Panc1 (cell line): Measurements from ENCODE around the gene ORAI1. TPM values are rescaled to one million over a fixed set of nuclear protein-coding genes. Genes with fewer than 3 reads are reported as not detected.

Experiments used
- ATAC-seq: fragments of 200-7000 bp; cut with Tn5 transposase; 2 replicates; pipeline ENCODE4 v1.9.1; 2020; ENCODE audit warnings: mild to moderate bottlenecking, moderate library complexity
- BruUV-seq: library from RNA; stranded (reverse); fragments of 400-500 nt; replicated peaks from 2 replicates; lab custom pipeline; 2021; lab: Mats Ljungman, UMichigan
- CTCF ChIA-PET: fragments of 300-600 bp; sonication (Branson Sonifier 250); formaldehyde crosslinking; loops from one replicate; lab custom pipeline; 2022; ENCODE audit warnings: antibody characterized with exemption; lab: Charles Lee
- POLR2A ChIA-PET: fragments of 300-600 bp; sonication (Branson Sonifier 250); formaldehyde crosslinking; loops from one replicate; lab custom pipeline; 2022; ENCODE audit warnings: antibody characterized with exemption; lab: Charles Lee
- DNase-seq: peaks from one replicate; pipeline ENCODE4 v3.0.0-alpha.2; 2010; ENCODE audit warnings: low read depth, low spot score
- H3K27ac ChIP-seq: 2 replicates; pipeline ENCODE4 v1.5.1; 2011; ENCODE audit warnings: mild to moderate bottlenecking, low read length, inconsistent platforms
- H3K27me3 ChIP-seq: fragments of 200-500 bp; sonication (Bioruptor generic); 2 replicates; pipeline ENCODE4 v1.6.0; 2014; ENCODE audit warnings: low read length, inconsistent platforms; ENCODE audit not compliant: control insufficient read depth, insufficient read depth
- H3K36me3 ChIP-seq: fragments of 200-500 bp; sonication (Bioruptor generic); 2 replicates; pipeline ENCODE4 v1.5.1; 2014; ENCODE audit warnings: inconsistent platforms, mild to moderate bottlenecking, low read length, moderate library complexity; ENCODE audit not compliant: control insufficient read depth, insufficient read depth
- H3K4me1 ChIP-seq: 2 replicates; pipeline ENCODE4 v1.5.1; 2011; ENCODE audit warnings: inconsistent platforms, mild to moderate bottlenecking, low read length, moderate library complexity; ENCODE audit not compliant: control insufficient read depth, insufficient read depth
- H3K4me3 ChIP-seq, 2 experiments: 2 replicates each; pipeline ENCODE4 v1.5.1; 2011 to 2012; ENCODE audit warnings: low read depth in 2 of 2, low read length in 2 of 2, mild to moderate bottlenecking in 2 of 2, inconsistent platforms in 1 of 2, moderate library complexity in 1 of 2
- H3K9me3 ChIP-seq: fragments of 200-500 bp; sonication (Bioruptor generic); 2 replicates; pipeline ENCODE4 v1.5.1; 2014; ENCODE audit warnings: low read depth, mild to moderate bottlenecking, inconsistent platforms, low read length, moderate library complexity; ENCODE audit not compliant: control insufficient read depth, insufficient read depth
- POLR2AphosphoS5 ChIP-seq: IDR thresholded peaks from 2 replicates; pipeline ENCODE4 v1.6.1; 2012; ENCODE audit warnings: mild to moderate bottlenecking, low read depth, low read length, moderate library complexity
- SIN3A ChIP-seq: IDR thresholded peaks from 2 replicates; pipeline ENCODE4 v1.6.1; 2012; ENCODE audit warnings: low read depth, mild to moderate bottlenecking, low read length, moderate library complexity, borderline replicate concordance; ENCODE audit not compliant: insufficient read depth
- TCF7L2 ChIP-seq: IDR thresholded peaks from 2 replicates; pipeline ENCODE4 v1.6.1; 2011; ENCODE audit warnings: mild to moderate bottlenecking, low read depth, low read length, inconsistent platforms
- in situ Hi-C: cut with HindIII; loops from 2 replicates; pipeline ENCODE4 v1.10.0; 2016; ENCODE audit warnings: low sequenced_read_pairs, low pct_unique_long_range_greater_than_20kb
- intact Hi-C: fragments of 100-400 bp; cut with micrococcal nuclease; formaldehyde crosslinking; loops from one replicate; pipeline ENCODE4 v1.10.0; 2022; ENCODE audit not compliant: unreplicated experiment
- total RNA-seq: library from RNA; stranded (reverse); gene quantifications from one replicate; pipeline ENCODE4 v1.2.1, GENCODE V29; 2021; ENCODE audit not compliant: unreplicated experiment
- TF ChIP-seq, protein P1 (sequence below), 2 experiments: IDR thresholded peaks; 2 replicates each; pipeline ENCODE4 v1.6.1; 2011 to 2012; ENCODE audit warnings: low read depth in 2 of 2, control low read depth in 1 of 2, low read length in 1 of 2, mild to moderate bottlenecking in 1 of 2, moderate library complexity in 1 of 2; ENCODE audit not compliant: insufficient read depth in 1 of 2
- TF ChIP-seq, protein P2 (sequence below): fragments of 450-650 bp; IDR thresholded peaks from 2 replicates; pipeline ENCODE4 v1.5.1; 2017; ENCODE audit warnings: mild to moderate bottlenecking

Gene ORAI1
- total RNA-seq, 1 experiment from 2014 or later, result 36.7 TPM

DNA sequence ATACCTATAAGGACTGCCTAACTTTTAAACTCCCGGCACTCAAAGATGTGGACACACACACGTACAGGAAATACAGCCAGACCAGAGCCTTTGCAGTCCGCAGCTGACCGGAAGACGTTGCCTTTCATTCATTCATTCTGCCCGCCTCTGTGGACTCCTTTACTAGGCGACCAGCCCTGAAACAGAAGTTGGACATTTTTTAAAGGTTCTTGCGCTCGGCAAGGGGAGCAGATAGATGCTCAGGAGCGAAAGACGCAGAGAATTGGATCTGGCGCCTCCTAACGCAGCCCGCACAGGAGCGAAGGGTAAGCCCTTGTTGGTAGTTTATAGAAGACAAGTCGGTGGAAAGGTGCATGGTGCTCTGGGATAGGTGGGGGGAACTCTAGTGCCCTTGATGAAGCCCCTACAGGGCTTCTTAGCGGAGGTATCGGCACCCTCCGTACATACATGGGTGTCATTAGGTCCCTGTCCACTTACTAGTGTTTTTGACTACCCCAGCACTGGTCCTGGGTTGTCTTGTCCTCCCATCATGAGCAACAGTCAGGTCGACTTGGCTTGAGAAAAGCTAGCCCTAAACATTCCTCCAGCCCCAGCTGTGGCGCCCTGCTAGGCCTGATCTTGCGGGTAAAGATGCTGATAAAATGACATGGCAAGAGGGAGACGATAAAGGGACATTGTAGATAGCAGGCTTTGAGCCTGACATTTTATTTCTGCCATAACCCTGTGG lies 45.2 kb upstream of the ORAI1 start, which contains the start of gene KDM2B:
TSS of gene KDM2B (minus strand) at position 65 of the 727 bp plus-strand sequence. CDS start 112 bp downstream, outside the sequence.
- POLR2A ChIA-PET, result interaction anchor here (0.6 kb wide), 1 partner anchor 23 kb away, joined by 5 read pairs; no protein-coding TSS in a partner anchor
- intact Hi-C loops, result no loop called here
- no TSS peak for BruUV-seq

DNA sequence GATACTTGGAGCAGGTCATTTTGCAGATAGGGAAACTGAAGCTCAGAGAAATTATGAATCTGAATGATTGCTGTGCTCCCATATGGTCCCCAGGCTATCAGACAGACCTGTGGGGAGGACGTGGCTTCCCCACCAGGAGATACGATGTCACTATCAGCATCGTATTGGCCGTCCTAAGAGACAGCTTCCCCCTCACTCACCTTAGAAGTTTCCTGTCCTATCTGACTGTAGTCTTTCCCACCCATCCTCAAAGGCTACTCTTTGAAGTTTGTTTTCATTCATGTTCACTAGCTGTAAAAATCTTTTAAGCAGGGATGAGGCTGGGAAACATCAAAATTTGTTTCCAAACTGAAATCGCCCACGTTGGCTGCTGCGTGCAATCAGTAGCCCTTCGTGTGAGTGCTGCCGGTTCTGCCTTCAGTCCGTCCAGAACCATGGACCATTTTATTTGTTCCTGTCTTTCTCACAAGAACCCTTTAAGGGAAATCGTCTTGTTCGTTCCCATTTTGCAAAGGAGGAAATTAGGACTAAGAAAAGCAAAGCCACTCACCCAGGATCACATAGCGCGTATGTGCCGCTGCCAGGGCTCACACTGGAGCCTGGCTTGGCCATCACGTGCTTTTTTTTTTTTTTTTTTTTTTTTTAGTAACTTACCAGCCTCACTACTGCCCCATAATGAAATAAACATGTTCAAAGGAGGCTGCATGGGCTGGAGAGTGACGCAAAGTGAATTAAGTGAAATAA lies 44.5 kb upstream of the ORAI1 start:
- Histone ChIP-seq H3K4me3 (peak overlapping the region; percentile 59 to 92), H3K27ac (peak overlapping the region; percentile 89), H3K4me1 (peaks cover 26% of the 10 kb centered on the region), H3K27me3 (no peaks in the 10 kb centered on the region), H3K9me3 (no peaks in the 10 kb centered on the region), H3K36me3 (no peaks in the 10 kb centered on the region)
- in situ Hi-C loops (no loop called here), intact Hi-C loops (no loop called here)
- no TSS peak for BruUV-seq
- no peak for DNase-seq
- POLR2A ChIA-PET, result interaction anchor here (0.6 kb wide), 1 partner anchor 23 kb away, joined by 5 read pairs; no protein-coding TSS in a partner anchor
- ATAC-seq, result peak; percentile 4; the same call in 1 of the 2 replicates
- CTCF ChIA-PET, result no interaction called here
- TF ChIP-seq, protein P1, sequence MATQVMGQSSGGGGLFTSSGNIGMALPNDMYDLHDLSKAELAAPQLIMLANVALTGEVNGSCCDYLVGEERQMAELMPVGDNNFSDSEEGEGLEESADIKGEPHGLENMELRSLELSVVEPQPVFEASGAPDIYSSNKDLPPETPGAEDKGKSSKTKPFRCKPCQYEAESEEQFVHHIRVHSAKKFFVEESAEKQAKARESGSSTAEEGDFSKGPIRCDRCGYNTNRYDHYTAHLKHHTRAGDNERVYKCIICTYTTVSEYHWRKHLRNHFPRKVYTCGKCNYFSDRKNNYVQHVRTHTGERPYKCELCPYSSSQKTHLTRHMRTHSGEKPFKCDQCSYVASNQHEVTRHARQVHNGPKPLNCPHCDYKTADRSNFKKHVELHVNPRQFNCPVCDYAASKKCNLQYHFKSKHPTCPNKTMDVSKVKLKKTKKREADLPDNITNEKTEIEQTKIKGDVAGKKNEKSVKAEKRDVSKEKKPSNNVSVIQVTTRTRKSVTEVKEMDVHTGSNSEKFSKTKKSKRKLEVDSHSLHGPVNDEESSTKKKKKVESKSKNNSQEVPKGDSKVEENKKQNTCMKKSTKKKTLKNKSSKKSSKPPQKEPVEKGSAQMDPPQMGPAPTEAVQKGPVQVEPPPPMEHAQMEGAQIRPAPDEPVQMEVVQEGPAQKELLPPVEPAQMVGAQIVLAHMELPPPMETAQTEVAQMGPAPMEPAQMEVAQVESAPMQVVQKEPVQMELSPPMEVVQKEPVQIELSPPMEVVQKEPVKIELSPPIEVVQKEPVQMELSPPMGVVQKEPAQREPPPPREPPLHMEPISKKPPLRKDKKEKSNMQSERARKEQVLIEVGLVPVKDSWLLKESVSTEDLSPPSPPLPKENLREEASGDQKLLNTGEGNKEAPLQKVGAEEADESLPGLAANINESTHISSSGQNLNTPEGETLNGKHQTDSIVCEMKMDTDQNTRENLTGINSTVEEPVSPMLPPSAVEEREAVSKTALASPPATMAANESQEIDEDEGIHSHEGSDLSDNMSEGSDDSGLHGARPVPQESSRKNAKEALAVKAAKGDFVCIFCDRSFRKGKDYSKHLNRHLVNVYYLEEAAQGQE (IDR thresholded peaks at IDR 0.05; ENCODE audit: insufficient read depth in 1 of 2, low read depth in 2 of 2, low read length in 1 of 2), result no peak
- TF ChIP-seq TCF7L2, result no peak
- TF ChIP-seq SIN3A, result no peak
- no peak for TF ChIP-seq POLR2AphosphoS5
- TF ChIP-seq, protein P2, sequence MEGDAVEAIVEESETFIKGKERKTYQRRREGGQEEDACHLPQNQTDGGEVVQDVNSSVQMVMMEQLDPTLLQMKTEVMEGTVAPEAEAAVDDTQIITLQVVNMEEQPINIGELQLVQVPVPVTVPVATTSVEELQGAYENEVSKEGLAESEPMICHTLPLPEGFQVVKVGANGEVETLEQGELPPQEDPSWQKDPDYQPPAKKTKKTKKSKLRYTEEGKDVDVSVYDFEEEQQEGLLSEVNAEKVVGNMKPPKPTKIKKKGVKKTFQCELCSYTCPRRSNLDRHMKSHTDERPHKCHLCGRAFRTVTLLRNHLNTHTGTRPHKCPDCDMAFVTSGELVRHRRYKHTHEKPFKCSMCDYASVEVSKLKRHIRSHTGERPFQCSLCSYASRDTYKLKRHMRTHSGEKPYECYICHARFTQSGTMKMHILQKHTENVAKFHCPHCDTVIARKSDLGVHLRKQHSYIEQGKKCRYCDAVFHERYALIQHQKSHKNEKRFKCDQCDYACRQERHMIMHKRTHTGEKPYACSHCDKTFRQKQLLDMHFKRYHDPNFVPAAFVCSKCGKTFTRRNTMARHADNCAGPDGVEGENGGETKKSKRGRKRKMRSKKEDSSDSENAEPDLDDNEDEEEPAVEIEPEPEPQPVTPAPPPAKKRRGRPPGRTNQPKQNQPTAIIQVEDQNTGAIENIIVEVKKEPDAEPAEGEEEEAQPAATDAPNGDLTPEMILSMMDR, result no peak

More for the DNA sequence above, 45.2 kb upstream of the ORAI1 start, which contains the start of gene KDM2B:
- CTCF ChIA-PET, result interaction anchor here (0.6 kb wide), 1 partner anchor 264 kb away, joined by 3 read pairs; no protein-coding TSS in a partner anchor
- DNase-seq (no peak), ATAC-seq (peak; percentile 81)
- in situ Hi-C loops, result no loop called here
- Histone ChIP-seq H3K27ac (peak within 1 kb of the TSS; percentile 89), H3K27me3 (no peaks in the 10 kb centered on the region), H3K36me3 (no peaks in the 10 kb centered on the region), H3K4me1 (peaks cover 29% of the 10 kb centered on the region), H3K4me3 (peak within 1 kb of the TSS; percentile 59 to 92), H3K9me3 (no peaks in the 10 kb centered on the region)
- TF ChIP-seq, protein P1 (IDR thresholded peaks at IDR 0.05; ENCODE audit: insufficient read depth in 1 of 2, low read depth in 2 of 2, low read length in 1 of 2), result no peak
- peak; percentile 79 for TF ChIP-seq TCF7L2
- no peak for TF ChIP-seq POLR2AphosphoS5
- peak; percentile 73; the same call in 1 of the 2 replicates for TF ChIP-seq SIN3A
- TF ChIP-seq, protein P2, result no peak
